Inflammatory macrophage (primary cell): ENCODE data around the gene LRRC1.
A peak's percentile ranks its signal among the peaks of the same experiment; 100 is the strongest.

Experiments used
- DNase-seq, 2 donors: peaks; one replicate each; pipeline ENCODE4 v3.0.0-alpha.2; 2020 to 2022

The LRRC1 gene

GRCh38 chr6:53929041-53929820 lies 134.4 kb downstream of the LRRC1 start:
- DNase-seq = peak in 1 of 2 donors; percentile 16

- DNase-seq = no peak
Measured at GRCh38 chr6:53929821-53930120, 135.0 kb downstream of the LRRC1 start.

GRCh38 chr6:53930330-53930729 lies 135.5 kb downstream of the LRRC1 start:
- no peak for DNase-seq

GRCh38 chr6:53931086-53931485 lies 136.3 kb downstream of the LRRC1 start:
- DNase-seq = no peak

GRCh38 chr6:53932516-53932915 lies 137.7 kb downstream of the LRRC1 start:
- no peak for DNase-seq

- DNase-seq = no peak
Measured at GRCh38 chr6:53934023-53934422, 139.2 kb downstream of the LRRC1 start.

GRCh38 chr6:53937461-53937860 lies 142.7 kb downstream of the LRRC1 start:
- DNase-seq = no peak

- no peak for DNase-seq
Measured at GRCh38 chr6:53938810-53939209, 144.0 kb downstream of the LRRC1 start.

GRCh38 chr6:53939830-53940229 lies 145.0 kb downstream of the LRRC1 start:
- DNase-seq = no peak

GRCh38 chr6:53943395-53943794 lies 148.6 kb downstream of the LRRC1 start:
- no peak for DNase-seq

GRCh38 chr6:53944091-53944490 lies 149.3 kb downstream of the LRRC1 start:
- DNase-seq = no peak

GRCh38 chr6:53944543-53944942 lies 149.7 kb downstream of the LRRC1 start:
- DNase-seq = no peak

- no peak for DNase-seq
Measured at GRCh38 chr6:53945765-53946407, 151.1 kb downstream of the LRRC1 start.

GRCh38 chr6:53947780-53948179 lies 153.0 kb downstream of the LRRC1 start:
- DNase-seq = no peak

- DNase-seq = no peak
Measured at GRCh38 chr6:53951383-53951782, 156.6 kb downstream of the LRRC1 start.

- peak; percentile 4 to 8 for DNase-seq
Measured at GRCh38 chr6:53956068-53956711, 161.4 kb downstream of the LRRC1 start.

GRCh38 chr6:53956804-53957203 lies 162.0 kb downstream of the LRRC1 start:
- no peak for DNase-seq

GRCh38 chr6:53959717-53960116 lies 164.9 kb downstream of the LRRC1 start:
- no peak for DNase-seq

GRCh38 chr6:53960311-53960710 lies 165.5 kb downstream of the LRRC1 start:
- DNase-seq = no peak

- no peak for DNase-seq
Measured at GRCh38 chr6:53961679-53962370, 167.0 kb downstream of the LRRC1 start.

GRCh38 chr6:53962646-53963045 lies 167.8 kb downstream of the LRRC1 start:
- no peak for DNase-seq

- DNase-seq = no peak
Measured at GRCh38 chr6:53967415-53967814, 172.6 kb downstream of the LRRC1 start.
